ENCODE data around the gene FIGNL2.

Gene FIGNL2

GRCh38 chr12:51864833-51865670 is 16.5 kb upstream of the FIGNL2 start:
- intact Hi-C loops (cut with DNase I): no loop called here
- no peak for DNase-seq

GRCh38 chr12:51863933-51864832 is 15.7 kb upstream of the FIGNL2 start:
- DNase-seq: peak; percentile 11 to 85 (median 66)
- intact Hi-C loops (cut with DNase I): no loop called here

DNA sequence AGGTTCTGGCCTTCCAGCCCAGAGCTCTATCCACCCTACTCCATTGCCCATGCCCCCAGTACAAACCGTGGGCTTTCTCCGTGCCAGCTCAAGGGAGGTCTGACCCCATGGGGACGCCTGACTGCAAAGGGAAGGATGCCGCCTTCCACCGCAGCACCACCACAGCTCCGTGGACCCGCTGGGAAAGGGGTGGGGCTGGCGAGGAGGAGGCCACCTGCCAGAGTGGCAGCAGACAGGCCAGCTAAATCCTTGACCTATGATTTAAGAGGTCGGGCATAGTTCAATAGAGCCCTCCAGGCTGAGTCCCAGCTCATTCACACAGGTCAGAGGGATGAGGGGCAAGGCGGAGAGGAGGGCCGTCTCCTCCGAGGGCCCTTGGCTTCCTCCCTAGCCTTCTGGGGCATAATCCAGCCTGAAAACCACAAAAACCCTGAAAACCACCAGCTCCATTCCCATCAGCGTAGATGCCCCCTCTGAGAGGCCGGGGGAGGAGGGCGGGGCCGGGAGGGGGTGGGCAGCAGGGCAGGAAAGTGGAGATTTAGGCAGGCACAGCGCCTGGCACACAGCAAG is 14.9 kb upstream of the FIGNL2 start:
- peak in 1 of 42 donors; percentile 48 for DNase-seq
- intact Hi-C loops (cut with DNase I): no loop called here

DNA sequence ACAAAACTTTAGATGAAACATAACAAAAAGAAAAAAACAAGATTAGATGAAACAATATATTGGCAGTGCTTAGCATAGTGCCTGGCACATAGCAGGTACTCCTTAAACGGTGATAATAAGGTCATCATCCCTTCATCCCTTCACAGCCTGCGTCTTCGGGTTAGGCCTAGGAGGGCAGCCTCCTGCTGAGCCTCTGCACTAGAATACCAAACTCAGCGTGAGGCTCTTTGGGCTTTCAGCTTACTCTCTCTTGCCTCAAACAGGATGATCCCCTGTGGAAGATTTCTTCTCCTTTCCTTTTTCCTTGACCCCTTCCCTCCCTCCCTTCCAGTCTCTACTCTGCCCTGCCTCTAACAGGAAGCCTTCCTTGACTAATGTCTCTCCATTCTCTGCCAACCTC is 14.4 kb upstream of the FIGNL2 start:
- intact Hi-C loops (cut with DNase I): no loop called here
- no peak for DNase-seq

DNA sequence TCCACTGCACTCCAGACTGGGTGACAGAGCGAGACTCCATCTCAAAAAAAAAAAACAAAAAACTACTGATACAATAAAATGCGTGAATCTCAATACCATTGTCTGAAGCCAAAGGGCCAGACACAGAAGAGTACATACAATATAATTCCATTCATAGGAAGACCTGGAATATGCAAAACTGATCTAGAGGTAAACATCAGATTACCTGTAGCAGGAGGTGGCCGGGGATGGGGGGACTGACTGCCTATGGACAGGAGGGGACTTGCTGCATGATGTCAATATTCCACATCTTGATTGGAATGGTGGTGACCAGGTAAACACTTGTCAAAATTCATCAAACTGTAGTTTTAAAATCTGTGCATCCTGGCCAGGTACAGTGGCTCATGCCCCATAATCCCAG is 12.5 kb upstream of the FIGNL2 start:
- intact Hi-C loops (cut with DNase I): no loop called here
- DNase-seq: no peak

DNA sequence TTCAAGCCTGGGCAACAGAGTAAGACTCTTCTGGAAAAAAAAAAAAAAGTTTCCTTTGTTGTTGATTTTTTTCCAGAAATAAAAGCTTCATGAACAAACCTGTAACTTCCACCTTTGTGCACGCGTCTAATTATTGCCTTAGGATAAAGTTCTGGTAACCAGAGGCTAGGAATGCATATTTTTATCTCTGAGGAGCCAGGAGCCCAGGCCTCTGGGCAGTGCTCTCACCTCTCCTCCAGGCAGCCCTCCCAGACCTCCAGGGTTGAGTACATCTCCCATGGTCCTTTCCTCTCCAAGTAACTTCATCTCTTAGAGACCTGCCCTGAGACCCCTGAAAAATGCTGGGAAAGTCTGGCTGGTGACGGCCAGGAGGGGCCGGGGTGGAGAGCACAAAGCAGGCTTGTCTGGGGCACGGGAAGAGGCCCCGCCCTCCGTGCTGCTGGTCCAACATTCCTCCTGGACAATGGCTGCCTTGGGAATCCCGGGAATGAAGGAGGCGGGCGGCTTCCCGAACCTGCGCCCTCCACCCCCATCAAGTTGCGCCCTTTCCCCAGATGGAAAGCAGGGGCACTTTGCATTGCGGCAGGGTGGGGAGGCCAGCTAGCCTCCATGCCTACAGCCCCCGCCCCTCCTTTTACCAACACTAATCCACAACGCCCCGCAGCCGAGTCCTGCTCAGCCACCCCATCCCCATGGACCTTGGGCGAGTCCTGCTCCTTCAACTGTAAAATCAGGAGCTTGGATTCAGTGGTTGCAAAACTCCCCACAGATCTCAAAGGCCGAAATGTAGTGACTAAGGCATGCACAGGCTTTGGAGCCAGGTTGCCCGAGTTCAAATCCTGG is 7.3 kb upstream of the FIGNL2 start:
- intact Hi-C loops (cut with DNase I): no loop called here
- no peak for DNase-seq

GRCh38 chr12:51852404-51853137 is 4.1 kb upstream of the FIGNL2 start:
- DNase-seq: no peak
- intact Hi-C loops (cut with DNase I): no loop called here

GRCh38 chr12:51851413-51852124 is 3.1 kb upstream of the FIGNL2 start:
- no peak for DNase-seq
- intact Hi-C loops (cut with DNase I): no loop called here

- intact Hi-C loops (cut with DNase I): no loop called here
- DNase-seq: no peak
Measured at GRCh38 chr12:51850965-51851299, 2.4 kb upstream of the FIGNL2 start.

DNA sequence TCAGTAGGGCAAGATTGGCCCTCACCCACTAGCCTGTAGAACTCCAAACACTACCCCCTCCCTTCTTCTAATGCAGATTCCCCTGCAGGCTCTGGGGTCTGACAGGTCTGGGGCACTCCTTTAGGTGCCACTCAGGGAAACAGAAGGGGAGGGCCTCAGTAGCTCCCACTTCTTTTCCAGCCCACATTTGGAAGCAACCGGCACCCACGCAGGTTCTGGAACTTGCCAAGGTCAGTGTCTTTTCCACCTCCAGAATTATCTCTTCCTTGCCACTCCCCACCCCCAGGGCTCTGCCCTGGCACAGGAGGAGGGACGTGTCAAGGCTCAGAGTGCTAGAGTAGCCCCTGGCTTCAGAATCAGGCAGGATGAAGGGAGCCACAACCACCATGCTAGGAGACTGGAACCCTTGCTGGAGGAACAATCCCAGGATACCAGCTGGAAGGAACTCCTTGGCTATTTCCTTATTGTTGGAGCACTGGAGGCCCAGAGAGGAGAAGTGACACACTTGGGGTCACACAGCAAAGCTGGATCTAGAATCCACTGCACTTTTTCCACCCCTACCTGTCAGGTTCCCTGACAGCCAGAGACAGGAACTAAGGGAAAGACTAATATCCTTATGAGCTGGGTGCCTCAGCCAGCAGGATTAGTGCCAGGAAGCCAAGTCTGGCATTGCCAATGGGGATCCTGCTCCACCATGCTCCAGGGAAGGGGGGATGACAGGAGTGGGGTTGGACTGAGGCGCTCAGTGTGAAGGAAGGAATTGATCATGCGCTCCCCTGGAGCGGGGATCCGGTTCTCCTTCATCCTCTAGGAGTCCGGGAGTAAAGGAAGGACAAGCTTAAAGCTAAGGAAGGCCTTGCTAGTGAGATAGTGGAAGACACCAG is 1.8 kb upstream of the FIGNL2 start:
- intact Hi-C loops (cut with DNase I): no loop called here
- no peak for DNase-seq

GRCh38 chr12:51848841-51849735 is 570 bp upstream of the FIGNL2 start:
- intact Hi-C loops (cut with DNase I): no loop called here
- no peak for DNase-seq

DNA sequence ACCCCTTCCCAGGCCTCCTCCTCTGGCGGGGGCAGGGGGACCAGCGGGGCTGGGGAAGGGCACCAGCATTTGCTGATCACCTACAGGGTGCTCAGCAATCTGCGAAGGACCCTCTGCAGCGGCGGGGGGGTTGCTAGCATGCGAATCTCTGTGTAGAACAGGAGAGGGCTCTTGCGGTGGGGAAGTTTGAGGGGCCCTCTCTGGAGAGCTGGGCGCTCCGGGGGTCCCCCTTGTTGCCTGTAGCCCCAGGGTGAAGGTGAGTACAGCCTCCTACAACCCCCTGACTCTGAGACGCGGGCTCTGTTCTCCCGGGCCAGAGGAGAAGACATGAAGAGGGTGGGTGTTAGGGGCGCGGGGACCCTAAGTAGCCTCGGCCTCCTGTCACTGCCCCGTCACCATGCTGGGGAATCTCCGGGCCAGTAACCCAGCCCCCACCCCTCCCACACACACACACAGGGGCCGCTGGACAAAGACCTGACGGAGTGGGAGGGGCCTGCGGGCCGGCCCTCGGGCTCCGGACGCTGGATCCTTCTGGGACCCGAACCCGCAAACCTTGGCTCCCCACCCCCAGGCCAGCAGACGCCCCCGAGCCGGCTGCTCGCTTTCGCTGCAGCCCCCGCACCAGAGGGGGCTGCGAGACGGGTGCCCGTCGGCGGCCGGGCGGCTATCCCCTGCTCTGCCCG is 734 bp downstream of the FIGNL2 start:
- no peak for DNase-seq
- intact Hi-C loops (cut with DNase I): no loop called here

DNA sequence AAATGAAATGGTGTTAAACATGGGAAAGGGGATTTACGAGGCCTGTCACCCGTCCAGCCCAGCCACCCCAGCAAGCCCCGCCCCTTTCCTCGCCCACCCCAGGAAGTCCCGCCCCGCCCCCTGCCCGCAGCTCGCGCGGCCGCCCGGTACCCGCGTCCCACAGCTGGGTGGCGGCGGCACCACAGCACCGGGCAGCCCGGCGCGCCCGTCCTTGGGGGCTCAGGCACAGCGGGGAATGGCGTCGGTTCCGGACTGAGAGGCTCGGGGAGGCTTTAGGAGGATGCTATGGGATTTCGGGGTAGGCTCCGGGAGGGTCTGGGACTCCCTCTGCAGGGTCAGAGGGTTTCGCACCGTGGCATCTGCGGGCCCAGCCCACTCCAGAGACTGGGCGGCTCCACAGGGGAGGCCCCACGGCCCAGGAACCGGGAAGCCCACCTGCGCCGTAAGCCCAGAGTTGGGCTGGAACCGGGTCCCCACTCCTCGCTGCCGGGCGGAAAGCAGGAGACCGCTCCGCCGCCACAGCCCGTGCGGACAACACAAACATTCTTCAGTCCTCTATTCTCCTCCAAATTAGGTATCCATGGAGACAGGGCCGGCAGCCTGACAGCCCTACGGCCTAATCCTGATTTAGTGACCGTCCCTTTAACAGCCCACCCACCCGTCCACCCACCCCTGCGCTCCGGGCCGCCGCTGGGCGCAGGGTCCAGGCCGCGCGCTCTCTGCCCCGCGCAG is 1.4 kb downstream of the FIGNL2 start:
- DNase-seq: peak in 16 of 42 donors; percentile 17 to 59 (median 33)
- intact Hi-C loops (cut with DNase I): no loop called here

DNA sequence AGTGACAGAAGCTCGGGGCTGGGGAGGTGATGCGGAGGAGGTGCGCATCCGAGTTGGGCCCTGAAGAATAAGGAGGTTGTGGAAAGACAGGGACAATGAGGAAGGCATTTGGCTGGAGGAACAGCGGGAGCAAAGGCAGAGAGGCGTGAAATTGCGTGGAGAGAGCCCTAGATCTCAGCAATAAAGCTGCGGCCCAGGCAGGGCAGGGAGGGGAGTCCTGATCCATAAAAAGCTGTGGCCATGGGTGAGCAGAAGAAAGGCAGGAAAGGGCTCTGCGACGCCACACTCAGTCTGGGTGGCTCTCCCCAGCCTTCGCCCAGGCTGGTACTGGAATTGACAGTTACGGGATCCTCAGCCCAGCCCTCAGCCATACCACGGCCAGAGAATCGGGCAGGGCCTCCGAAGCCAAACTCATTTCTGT is 2.2 kb downstream of the FIGNL2 start:
- intact Hi-C loops (cut with DNase I): no loop called here
- no peak for DNase-seq

GRCh38 chr12:51845482-51845881 is 3.0 kb downstream of the FIGNL2 start:
- intact Hi-C loops (cut with DNase I): no loop called here
- no peak for DNase-seq
